HG03280 (cell line): Measurements from ENCODE around the gene CALML6.
"Not testable (repeated sequence)": the region's sequence is repeated elsewhere in the genome, so short reads cannot be mapped to it uniquely, and the experiment has no call there.

Experiments
- ATAC-seq: cut with Tn5 transposase; IDR thresholded peaks from one replicate; pipeline ENCODE4 v1.9.1; 2021; ENCODE audit warnings: mild to moderate bottlenecking, moderate library complexity; ENCODE audit not compliant: unreplicated experiment

Gene CALML6, protein sequence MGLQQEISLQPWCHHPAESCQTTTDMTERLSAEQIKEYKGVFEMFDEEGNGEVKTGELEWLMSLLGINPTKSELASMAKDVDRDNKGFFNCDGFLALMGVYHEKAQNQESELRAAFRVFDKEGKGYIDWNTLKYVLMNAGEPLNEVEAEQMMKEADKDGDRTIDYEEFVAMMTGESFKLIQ

DNA sequence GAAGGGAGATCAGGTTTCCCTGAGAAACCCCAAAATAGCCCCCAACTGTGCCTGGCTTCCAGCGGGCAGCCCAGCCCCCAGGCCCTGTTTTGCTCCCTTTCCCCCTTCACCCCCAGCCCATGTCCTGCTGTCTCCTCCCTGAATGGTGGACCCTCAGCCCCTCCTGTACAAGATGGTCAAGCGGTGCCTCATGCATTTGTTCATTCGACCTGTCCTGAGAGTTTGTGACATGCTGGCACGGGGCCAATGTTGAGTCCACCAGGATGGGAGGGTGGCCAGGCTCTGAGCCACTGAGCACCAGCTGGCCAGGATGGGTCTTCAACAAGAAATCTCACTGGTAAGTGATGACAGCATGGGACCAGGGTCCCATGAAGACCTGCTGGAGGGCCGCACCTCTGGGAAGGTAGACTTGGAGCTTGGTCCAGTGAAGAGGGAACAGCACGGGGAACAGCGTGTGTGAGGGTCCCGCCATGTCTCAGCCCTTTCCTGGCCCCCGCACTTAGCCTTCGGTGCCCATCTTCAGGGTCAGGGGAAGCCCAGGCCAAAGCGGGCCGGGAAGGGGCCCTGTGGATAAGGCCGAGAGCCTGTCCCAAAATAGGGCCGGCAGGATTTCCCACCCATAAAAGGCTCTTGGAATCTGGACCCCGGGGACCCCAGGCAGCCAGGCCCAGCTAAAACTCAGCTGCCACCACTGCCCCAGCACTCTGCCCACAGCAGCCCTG lies at the start of gene CALML6:
CALML6 (plus strand) TSS at position 290 of the 722 bp plus-strand sequence; CDS start at position 311, 21 bp downstream.
- no peak for ATAC-seq

DNA sequence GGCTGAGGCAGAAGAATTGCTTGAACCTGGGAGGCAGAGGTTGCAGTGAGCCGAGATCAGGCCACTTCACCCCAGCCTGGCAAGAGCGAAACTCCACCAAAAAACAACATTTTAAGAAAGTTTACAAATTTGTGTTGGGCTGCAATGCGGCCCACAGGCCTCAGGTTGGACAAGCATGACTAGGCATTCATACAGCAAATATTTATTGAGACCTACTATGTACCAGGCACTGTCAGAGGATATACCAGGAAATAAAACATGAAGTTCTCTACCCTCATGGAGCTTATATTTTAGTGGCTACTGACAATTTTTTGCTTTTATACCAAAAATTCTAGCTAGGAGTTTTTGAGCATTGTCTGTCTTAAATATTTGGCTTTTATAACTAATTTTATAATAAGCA lies 47.9 kb upstream of the CALML6 start:
- no peak for ATAC-seq

DNA sequence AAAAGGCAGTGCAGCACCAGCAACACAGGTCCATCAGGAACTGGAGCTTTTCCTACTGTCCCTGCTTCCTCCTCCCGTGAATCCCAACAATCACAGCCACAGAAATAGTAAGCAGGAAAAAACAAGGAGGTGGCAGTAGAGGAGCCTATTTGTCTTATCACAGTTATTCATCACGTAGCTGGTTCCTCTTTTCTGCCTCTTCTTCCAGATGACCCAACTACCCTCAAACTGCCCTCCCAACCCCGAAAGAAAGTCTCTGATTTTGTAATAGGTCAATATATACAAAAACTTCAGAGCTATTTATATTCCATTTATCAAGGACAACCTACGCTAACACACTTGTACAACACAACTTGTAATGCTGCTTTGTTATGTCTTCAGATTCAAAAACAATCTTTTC lies 45.6 kb upstream of the CALML6 start:
- no peak for ATAC-seq

DNA sequence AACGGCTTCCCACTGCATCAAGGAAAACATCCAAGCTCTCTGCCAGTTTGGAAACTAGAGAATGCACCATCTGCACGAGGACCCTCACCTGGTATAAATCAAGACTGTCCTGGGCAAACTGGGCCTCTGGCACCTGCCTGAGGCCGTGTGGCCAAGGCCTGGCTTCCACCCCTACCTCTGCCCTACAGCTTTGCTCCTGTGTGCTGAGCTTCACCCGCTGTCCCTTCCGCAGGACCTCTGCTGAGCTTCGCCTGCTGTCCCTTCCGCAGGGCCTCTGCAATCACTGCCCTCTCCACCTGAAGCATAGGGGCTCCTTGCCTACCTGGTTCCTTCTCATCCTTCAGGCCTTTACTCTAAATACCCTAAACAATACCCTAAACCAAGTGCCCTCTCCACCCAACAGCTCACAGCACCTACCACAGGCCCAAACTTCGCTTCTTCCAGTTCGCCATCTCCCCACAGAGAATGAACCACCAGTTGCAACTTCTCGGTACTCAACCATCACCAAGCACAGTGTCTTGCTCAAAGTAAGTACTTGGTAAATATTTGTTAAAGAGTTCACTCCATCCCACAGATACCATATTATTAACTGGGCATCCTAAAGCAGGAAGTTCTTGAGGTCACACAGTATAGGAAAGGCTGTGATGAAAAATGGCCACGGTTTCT lies 42.6 kb upstream of the CALML6 start:
- ATAC-seq = no peak

DNA sequence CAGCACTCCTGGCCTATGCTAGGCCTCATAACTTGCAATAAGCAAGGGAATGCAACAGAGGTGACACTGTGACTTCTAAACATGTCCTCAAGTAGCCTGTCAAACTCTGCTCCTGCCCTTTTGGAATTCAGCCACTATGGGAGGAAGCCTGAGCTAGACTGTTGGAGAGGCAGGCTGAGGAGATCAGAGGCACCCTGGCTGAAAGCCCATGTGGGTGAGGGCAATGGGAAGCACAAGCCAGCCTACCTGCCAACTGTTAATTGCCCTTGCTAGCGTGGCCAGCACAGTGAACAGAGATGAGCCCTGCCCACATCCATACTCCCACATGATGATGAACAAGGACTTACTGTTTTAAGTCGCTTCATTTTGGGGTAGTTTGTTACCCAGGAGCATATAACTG lies 41.9 kb upstream of the CALML6 start:
- ATAC-seq = no peak

DNA sequence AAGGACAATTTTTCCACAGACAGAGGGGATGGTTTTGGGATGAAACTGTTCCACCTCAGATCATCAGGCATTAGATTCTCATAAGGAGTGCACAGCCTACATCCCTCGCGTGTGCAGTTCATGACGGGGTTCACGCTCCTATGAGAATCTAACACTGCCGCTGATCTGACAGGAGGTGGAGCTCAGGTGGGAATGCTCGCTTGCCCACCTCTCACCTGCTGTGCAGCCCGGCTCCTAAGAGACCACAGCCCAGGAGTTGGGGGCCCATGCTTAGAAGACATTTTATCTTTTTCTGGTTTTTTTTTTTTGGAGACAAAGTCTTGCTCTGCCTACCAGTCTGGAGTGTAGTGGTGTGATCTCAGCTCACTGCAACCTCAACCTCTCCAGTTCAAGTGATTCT lies 40.2 kb upstream of the CALML6 start:
- no peak for ATAC-seq

DNA sequence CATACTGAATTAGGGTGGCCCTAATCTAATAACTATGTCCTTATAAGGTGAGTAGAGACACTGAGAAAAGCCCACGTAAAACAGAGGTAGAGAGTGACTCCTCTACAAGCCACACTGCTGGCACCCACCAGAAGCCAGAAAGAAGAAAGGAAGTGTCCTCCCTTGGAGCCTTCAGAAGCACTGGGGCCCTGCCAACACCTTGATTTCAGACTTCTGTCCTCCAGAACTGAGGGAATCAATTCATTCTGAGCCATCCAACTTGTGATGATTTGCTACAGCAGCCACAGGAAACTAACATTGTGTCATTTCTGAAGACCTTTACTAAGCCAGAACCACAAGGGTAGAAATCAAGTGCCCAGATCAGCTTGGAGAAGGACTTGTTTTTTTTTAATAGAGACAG lies 39.1 kb upstream of the CALML6 start:
- no peak for ATAC-seq

DNA sequence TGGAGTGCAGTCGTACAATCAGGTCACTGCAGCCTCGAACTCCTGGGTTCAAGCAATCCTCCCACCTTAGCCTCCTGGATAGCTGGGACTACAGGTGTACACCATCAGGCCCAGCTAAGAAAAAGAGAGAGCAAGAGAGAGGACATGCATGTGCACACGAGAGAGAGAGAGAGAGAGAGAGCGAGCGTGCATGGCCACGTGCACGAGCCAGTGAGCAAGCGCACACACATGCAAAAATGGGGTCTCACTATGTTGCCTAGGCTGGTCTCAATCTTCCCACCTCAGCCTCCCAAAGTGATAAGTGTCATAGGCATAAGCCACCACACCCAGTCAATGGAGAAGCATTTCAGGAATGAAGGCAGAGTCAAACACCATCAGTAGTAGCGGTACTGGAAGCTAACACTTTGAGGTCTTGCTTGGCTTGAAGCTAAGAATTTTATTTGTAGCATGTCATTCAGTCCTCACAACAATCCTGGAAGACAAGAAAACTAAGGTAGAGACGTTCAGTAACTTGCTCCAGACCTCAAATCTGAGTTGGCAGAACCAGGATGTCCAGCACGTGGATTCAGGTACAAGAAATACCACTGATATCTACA lies 38.6 kb upstream of the CALML6 start:
- ATAC-seq = no peak

DNA sequence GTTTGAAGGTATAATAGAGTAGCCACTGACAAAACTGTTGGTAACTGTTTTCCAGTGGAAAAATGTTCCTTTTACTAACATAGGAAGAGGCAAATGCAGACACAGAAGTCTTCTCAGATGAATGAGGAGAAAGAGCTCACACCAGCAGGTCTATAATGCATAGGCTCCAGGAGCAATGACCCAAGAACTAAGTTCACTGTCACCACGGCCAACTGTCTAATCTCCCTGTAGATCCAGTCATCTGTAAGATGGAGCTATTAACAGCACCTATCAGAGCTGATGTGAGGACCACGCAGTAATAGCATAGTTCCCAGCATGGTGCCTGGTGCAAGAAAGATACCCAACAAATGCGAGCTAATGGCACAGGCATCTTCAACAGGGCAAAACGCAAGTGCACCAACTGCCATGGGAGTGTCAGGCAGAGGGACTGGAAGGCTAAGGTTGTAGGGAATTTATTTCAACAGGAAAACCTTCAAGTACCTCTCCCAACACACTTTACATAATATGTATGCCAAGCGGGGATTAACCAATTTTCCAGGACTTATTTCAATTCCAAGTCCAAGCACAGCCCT lies 37.1 kb upstream of the CALML6 start:
- ATAC-seq = no peak

DNA sequence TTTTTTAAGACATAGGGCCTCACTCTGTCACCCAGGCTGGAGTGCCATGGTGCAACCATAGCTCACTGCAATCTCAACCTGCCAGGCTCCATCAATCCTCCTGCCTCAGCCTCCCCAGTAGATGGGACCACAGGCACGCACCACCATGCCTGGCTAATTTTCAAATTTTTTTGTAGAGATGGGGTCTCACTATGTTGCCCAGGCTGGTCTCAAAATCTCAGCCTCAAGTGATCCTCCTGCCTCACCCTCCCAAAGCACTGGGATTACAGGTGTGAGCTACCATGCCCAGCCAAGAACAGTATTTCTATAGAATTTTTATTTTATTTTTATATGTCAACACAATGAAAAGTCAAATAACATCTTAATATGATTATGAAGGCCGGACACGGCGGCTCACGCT lies 35.1 kb upstream of the CALML6 start:
- no peak for ATAC-seq

DNA sequence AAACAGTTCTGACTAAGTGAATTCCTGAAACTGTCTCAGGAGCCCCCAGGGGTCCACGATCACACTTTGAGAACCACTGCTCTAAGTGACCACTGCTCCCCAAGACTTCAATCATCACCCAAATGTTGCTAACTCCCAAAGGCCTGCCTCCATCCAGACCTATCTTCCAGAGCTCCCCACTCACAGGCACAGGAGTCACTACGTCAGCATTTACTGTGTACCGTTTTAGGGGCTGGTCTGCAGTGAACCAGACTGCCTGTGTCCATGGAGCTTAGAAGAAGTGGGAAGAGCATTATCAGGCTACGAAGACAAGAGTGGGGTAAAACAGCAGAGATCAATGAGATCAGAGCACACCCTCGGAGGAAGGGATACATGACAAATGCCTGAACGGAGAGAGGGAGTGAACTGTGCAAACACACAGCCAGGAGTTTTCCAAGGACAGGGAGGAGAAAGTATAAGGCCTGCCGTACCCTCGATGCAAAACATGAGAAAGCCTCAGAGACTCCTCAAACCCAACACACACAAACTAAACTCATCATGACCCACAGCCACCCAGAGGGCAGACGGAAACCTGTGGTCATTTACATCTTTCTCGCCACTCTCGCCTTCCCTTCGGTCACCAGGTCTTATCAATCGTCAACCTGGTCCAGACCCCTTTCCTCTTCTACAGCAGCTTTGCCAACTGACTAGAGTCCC lies 34.3 kb upstream of the CALML6 start:
- no peak for ATAC-seq

DNA sequence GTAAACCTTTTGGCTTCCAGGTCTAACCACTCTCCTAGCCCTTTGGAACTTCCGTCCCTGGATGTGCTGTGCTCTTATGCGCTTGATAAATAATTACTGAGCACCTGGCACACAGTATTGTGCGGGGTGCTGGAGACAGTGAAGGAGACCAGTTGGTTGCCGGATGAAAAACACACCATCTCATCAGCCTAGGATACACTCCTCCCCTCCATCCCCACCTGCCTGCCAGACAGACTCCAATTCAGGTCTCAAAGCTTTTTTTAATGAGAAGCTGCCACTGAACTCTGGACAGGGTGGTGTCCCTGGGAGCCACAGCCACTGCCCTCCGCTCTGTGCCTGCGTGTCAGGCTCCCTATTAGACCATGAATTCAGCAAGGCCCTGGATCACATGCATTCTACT lies 33.3 kb upstream of the CALML6 start:
- no peak for ATAC-seq

DNA sequence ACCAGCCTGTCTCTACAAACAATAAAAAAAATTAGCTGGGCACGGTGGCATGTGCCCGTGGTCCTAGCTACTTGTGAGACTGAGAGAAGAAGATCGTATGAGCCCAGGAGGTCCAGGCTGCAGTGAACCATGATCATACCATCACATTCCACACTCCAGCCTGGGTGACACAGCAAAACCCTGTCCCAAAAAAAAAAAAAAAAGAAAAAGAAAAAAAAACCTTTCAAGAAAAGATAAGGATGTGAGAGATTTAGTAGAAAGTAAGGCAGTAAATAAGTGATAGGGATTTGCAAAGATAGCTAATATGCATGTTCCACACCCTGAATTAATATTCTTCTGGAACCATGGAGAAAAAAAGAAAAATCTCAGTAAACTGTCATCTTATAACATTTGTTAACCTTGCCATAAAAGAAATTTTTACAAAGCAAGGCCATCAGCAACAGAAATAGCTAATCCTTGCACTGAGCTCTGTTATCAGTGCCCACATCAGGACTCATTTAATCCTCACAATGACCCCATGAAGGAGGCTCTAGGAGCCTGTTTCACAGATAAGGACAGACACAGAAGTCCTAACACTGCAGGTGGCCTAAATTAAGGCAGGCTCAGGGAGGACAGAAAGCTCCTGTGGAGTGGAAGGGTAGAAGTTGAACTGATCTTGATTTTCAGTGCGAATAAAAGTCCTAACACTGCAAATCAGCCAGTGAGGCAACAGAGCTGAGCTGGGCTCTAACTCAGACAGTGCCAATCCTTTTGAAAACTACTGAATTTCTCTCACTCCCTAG lies 31.8 kb upstream of the CALML6 start:
- ATAC-seq = no peak

DNA sequence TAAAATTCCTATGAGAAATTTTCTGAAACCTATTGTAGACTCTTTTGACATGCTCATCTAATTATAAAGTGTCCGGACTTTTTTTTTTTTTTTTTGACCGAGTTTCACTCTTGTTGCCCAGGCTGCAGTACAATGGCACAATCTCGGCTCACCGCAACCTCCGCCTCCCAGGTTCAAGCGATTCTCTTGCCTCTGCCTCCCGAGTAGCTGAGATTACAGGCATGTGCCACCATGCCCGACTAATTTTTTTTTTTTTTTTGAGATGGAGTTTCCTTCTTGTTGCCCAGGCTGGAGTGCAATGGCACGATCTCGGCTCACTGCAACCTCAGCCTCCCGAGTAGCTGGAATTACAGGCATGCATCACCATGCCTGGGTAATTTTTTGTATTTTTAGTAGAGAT lies 31.2 kb upstream of the CALML6 start:
- not testable (repeated sequence) for ATAC-seq

DNA sequence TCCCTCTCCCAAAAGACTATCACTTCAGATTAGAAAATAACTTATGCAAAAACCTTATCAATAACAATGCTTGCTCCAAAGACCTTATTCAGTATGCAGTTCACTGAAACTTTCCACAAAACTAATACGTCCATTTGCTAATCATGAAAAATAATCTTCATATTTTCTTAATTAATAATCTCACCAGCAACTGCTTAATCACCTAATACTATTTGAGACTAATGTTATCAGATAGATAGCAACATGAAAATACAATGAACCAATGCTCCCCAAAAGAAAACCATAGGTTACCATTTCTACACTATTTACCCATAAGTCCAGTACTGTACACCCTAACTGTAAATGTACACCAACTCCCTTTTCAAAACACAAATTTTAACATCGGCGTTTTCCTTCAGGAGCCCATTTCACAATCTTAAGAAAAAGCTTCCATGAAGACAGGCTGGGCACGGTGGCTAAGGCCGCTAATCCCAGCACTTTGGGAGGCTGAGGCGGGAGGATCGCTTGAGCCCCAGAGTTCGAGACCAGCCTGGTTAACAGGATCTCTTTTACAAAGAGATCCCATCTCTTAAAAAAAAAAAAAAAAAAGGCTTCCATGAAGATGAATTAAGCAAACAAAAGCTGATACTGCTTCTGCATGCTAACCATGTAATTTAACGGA lies 25.8 kb upstream of the CALML6 start:
- no peak for ATAC-seq

DNA sequence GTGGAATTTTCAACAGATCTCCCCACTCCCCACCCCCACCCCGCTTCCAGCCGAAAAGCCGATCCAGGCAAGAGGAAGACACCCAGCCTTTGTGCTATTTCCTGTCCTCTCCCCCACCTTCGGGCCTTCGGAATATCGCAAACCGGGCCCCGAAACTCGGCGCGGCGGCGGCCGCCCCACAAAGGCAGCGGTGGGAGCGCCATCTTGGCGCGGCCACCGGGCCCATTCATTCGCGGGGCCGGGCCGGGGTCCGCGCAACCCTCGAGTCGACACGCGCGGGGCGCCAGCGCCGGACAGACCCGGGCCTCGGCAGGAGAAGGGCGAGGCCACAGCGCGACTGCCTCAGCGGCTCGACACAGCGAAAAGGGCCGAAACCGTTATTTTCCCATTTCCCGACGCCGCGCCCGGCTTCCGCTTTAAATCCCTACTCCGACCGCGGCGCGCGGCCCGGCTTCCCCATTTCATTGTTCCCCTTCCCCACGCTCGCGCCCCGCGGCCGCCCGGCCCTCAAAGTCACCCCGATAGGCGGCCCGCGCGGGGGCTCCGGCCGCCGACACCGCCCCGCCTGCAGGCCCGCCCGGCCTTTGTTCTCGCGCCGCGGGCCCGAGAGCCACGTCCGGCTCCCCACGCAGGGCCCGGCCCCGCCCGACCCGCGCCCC lies 25.1 kb upstream of the CALML6 start:
- ATAC-seq = peak; percentile 34

DNA sequence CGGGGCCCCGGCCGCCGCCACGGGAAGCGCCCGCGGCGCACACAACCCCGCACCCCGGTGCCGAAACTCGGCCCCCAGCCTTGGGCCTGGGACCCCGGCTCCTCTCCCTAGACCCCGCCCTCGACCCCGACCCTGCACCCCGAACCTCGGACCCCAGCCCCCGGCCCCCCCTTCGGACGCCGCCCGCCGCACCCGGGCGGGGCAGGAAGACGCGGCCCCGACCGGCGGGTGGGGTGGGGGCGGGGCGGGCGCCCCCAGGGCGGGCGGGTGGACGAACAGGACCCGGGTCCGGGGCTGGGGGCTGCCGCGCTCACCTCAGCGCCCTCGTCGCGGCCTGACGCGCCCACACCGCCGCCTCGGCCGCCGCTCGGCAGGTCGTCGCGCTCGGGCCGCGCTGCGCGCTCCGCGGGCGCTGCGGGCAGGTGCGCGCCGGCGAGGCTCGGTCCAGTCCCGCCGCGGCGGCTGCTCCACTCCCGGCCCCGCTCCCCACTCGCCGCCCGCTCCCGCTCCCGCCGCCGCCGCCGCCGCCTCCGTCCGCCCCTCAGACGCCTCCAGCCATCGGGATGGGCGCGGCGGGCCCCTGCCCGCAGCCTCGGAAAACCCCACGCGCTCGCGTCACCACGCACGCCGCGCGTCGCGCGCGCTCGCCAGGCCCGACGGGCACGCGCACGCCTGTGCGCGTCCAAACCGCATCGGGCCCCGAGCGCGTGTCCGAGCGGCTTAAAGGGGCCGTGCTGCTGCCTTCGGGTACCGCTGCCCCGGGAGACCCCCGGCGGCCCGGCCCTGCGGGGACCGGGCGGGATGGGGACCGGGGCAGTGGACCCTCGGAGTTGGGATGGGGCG lies 24.3 kb upstream of the CALML6 start, which contains the start of gene GNB1:
GNB1 (minus strand) TSS at position 582 of the 843 bp plus-strand sequence. CDS start 65,634 bp downstream, outside the sequence.
- peak; percentile 74 for ATAC-seq
